Left kidney (tissue), 2 donors: ENCODE data around the gene SERTAD1. TPM values are rescaled to one million over a fixed set of nuclear protein-coding genes. Genes with fewer than 3 reads are reported as not detected.

Experiments
- DNase-seq: peaks from one replicate; pipeline ENCODE4 v3.0.0-alpha.2; 2013
- polyA plus RNA-seq: library from polyadenylated mRNA; unstranded; fragments of 120-200 nt; gene quantifications from one replicate; pipeline ENCODE4 v1.2.1, GENCODE V29; 2013; ENCODE audit not compliant: insufficient read length

SERTAD1 gene
- polyA plus RNA-seq, 1 donor, result 5.7 TPM

DNA sequence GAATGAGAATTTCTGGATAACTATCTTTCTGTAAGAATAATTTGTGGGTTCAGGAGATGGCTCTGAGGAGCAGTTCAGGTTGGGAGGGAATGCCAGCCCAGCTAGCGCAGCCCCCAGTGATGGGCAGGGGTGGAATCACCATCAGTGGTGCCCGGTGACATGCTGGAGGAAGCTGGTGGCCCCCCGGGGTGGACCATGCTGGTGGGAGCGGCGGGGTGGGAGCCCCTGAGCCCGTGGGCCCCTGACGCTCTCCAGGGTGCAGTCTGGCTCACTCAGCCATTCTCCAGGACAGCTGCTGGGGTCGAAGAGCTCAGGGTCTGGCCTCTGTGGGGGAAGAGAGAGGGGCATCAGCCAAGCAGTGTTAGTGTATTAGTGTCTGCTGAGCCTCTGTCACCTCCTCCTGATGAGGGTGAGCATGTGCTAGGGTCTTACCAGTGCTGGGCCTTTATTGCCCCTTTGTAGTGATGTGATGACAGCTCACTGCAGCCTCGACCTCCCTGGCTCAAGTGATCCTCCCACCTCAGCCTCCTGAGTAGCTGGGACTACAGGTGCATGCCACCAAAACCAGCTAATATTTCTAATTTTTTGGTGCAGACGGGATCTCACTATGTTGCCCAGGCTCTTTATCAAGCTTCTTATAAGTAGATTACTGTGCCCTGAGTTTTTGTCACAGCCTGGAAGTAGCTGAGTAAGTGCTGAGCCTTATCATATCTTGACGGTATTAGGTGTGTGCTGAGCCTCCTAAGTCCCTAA lies 46.2 kb downstream of the SERTAD1 start:
- DNase-seq, result no peak

DNA sequence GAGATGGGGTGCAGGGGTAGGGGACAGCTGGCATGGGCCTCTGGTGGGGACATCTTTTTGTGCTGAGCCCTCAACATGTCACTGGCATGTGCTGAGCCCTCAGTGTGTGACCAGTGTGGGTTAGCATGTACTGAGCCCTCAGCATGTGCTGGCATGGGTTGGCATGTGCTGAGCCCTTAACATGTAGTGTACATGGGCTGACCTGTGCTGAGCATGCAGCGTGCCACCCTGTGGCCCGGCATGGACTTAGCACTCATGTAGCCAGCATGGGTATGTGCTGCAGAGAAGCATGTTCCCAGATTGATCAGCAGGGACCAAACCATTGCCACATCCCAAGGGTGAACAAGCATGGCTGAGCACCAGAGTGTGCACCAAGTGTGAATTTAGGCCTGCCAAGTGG lies 47.3 kb downstream of the SERTAD1 start:
- no peak for DNase-seq

DNA sequence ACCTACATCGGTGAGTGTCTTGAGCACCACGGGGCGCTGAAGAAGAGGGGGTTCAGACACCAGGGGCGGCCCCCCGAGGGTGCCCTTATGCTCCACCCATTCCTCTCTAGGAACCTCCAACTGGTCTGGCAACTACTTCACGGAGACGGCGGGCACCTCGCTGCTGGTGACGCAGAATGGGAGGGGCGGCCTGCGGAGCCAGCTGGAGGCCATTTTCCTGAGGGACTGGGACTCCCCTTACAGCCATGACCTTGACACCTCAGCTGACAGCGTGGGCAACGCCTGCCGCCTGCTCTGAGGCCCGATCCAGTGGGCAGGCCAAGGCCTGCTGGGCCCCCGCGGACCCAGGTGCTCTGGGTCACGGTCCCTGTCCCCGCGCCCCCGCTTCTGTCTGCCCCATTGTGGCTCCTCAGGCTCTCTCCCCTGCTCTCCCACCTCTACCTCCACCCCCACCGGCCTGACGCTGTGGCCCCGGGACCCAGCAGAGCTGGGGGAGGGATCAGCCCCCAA lies 47.9 kb downstream of the SERTAD1 start:
- no peak for DNase-seq

DNA sequence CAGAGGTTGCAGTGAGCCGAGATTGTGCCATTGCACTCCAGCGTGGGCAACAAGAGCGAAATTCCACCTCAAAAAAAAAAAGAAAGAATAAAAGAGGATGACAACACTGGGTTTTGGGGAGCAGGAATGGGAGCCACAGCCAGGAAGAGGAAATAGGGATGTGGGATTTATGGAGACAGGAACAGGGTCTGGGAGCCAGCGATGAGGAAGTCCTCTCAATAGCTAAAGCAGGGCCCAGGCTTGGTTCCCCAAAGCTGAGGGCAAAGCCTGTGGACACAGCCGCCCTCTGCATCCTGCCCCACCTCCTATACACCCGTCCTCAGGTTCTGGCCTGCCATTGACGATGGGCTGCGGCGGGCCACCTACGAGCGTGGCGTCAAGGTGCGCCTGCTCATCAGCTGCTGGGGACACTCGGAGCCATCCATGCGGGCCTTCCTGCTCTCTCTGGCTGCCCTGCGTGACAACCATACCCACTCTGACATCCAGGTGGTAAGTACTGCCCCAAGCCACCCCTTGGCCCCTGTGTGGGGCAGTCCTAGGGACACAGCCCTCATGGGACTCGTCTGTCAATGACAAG lies 49.4 kb downstream of the SERTAD1 start:
- no peak for DNase-seq

- DNase-seq, result no peak
Observed at GRCh38 chr19:40374084-40374483, 51.7 kb downstream of the SERTAD1 start.

DNA sequence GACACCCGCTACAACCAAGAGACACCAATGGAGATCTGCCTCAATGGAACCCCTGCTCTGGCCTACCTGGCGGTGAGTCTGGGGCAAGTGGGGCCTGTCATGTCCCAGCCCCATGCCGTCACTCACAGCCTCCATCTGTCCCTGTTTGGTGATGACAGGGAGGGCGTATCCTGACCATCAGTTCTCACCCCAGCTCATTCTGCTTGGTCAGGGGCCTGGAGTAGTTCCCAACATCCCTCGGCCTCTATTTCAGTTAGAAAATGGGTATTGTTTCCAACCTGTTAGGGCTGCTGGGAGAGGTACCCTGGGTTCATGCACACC lies 54.0 kb downstream of the SERTAD1 start:
- DNase-seq, result no peak

Other genes with a start within 250 kb of the SERTAD1 start
- 16.3 TPM for gene MAP3K10, start 234.6 kb downstream of the SERTAD1 start, polyA plus RNA-seq
- gene TTC9B, start 207.6 kb downstream of the SERTAD1 start, polyA plus RNA-seq, result 0.25 TPM
- 1.2 TPM for gene CCNP, start 199.3 kb downstream of the SERTAD1 start, polyA plus RNA-seq
- 191 TPM for gene AKT2, start 140.6 kb downstream of the SERTAD1 start, polyA plus RNA-seq
- gene C19orf47, start 77.6 kb downstream of the SERTAD1 start, polyA plus RNA-seq, result 8.4 TPM
- 201 TPM for gene PLD3, start 77.3 kb downstream of the SERTAD1 start, polyA plus RNA-seq
- 0.20 TPM for gene HIPK4, start 35.8 kb downstream of the SERTAD1 start, polyA plus RNA-seq
- gene PRX, start 12.6 kb downstream of the SERTAD1 start, polyA plus RNA-seq, result 10.4 TPM
- gene SERTAD3, start 18.3 kb upstream of the SERTAD1 start, polyA plus RNA-seq, result 30.6 TPM
- 26.7 TPM for gene BLVRB, start 39.8 kb upstream of the SERTAD1 start, polyA plus RNA-seq
- 1.2 TPM for gene SPTBN4, start 41.0 kb upstream of the SERTAD1 start, polyA plus RNA-seq
- 48.2 TPM for gene SHKBP1, start 150.9 kb upstream of the SERTAD1 start, polyA plus RNA-seq
- 187 TPM for gene LTBP4, start 175.4 kb upstream of the SERTAD1 start, polyA plus RNA-seq